Fibroblast of lung (primary cell): ENCODE data around the gene MICB.

Experiments used
- EZH2 ChIP-seq: IDR thresholded peaks from 2 replicates; pipeline ENCODE4 v1.5.1; 2012; ENCODE audit warnings: low read length, control low read depth, mild to moderate bottlenecking; ENCODE audit errors: missing control alignments
- TF ChIP-seq, protein P1 (sequence below), 2 donors: IDR thresholded peaks in 1 of 2; conservative IDR thresholded peaks in 1 of 2; 1 replicate in 1 of 2; 2 replicates in 1 of 2; pipeline ENCODE4 v1.5.1; 2011 to 2012; ENCODE audit warnings: low read length in 2 of 2, control low read depth in 1 of 2, inconsistent platforms in 1 of 2, low read depth in 1 of 2, mild to moderate bottlenecking in 1 of 2

DNA sequence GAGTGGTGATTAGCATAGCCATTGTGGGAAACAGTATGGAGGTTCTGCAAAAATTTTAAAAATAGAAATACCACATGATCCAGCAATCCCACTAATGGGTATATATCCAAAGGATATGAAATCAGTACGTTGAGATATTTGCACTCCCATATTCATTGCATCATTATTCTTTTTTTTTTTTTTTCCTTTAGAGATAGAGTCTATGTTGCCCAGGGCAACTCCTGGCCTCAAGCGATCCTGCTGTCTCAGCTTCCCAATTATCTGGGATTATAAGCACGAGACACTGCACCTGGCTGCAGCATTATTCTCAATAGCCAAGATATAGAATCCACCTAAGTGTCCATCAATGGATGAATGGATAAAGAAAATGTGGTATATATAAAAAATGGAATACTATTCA, 23.9 kb downstream of the MICB start:
- TF ChIP-seq, protein P1, sequence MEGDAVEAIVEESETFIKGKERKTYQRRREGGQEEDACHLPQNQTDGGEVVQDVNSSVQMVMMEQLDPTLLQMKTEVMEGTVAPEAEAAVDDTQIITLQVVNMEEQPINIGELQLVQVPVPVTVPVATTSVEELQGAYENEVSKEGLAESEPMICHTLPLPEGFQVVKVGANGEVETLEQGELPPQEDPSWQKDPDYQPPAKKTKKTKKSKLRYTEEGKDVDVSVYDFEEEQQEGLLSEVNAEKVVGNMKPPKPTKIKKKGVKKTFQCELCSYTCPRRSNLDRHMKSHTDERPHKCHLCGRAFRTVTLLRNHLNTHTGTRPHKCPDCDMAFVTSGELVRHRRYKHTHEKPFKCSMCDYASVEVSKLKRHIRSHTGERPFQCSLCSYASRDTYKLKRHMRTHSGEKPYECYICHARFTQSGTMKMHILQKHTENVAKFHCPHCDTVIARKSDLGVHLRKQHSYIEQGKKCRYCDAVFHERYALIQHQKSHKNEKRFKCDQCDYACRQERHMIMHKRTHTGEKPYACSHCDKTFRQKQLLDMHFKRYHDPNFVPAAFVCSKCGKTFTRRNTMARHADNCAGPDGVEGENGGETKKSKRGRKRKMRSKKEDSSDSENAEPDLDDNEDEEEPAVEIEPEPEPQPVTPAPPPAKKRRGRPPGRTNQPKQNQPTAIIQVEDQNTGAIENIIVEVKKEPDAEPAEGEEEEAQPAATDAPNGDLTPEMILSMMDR (conservative IDR thresholded peaks at IDR 0.05 in 1 of 2, IDR thresholded peaks at IDR 0.05 in 1 of 2; ENCODE audit: low read depth in 1 of 2, low read length in 2 of 2), result no peak
- TF ChIP-seq EZH2, result no peak
